Neutrophil (primary cell): Measurements from ENCODE around the gene RIT2.

Experiments used
- H3K27ac ChIP-seq: fragments of 200-600 bp; sonication (generic); 2 replicates; pipeline ENCODE4 v1.5.1; 2016; ENCODE audit warnings: mild to moderate bottlenecking, moderate library complexity
- H3K27me3 ChIP-seq: fragments of 200-600 bp; sonication (generic); 2 replicates; pipeline ENCODE4 v1.6.0; 2016; ENCODE audit warnings: mild to moderate bottlenecking
- H3K36me3 ChIP-seq: fragments of 200-600 bp; sonication (generic); 2 replicates; pipeline ENCODE4 v1.5.1; 2017
- H3K4me1 ChIP-seq, 2 experiments: fragments of 200-600 bp in 1 of 2; sonication (generic) in 1 of 2; 1 replicate in 1 of 2; 2 replicates in 1 of 2; pipeline versions ENCODE4 v1.5.1 to v1.6.1; 2013 to 2016; ENCODE audit warnings: low read depth in 1 of 2, low read length in 1 of 2, mild to moderate bottlenecking in 1 of 2, moderate library complexity in 1 of 2; ENCODE audit not compliant: control insufficient read depth in 1 of 2, insufficient read depth in 1 of 2
- H3K4me3 ChIP-seq, 2 experiments: fragments of 200-600 bp in 1 of 2; sonication (generic) in 1 of 2; 1 replicate in 1 of 2; 2 replicates in 1 of 2; pipeline ENCODE4 v1.5.1; 2013 to 2016; ENCODE audit warnings: low read depth in 1 of 2, low read length in 1 of 2, mild to moderate bottlenecking in 1 of 2, moderate library complexity in 1 of 2
- H3K9me3 ChIP-seq: fragments of 200-600 bp; sonication (generic); 2 replicates; pipeline ENCODE4 v1.5.1; 2016
- CTCF ChIP-seq: fragments of 200-600 bp; sonication (generic); IDR thresholded peaks from 2 replicates; pipeline ENCODE4 v1.5.1; 2016; ENCODE audit warnings: antibody characterized with exemption

Gene RIT2

GRCh38 chr18:43130716-43131260 is 15.3 kb upstream of the RIT2 start:
- no peaks in the 10 kb centered on the region for H3K36me3 ChIP-seq
- H3K27ac ChIP-seq = no peak overlapping the region
- no peaks in the 10 kb centered on the region for H3K27me3 ChIP-seq
- H3K9me3 ChIP-seq = no peaks in the 10 kb centered on the region
- H3K4me3 ChIP-seq = no peak overlapping the region
- H3K4me1 ChIP-seq = no peaks in the 10 kb centered on the region
- no peak for TF ChIP-seq CTCF

- Histone ChIP-seq H3K4me1 (no peaks in the 10 kb centered on the region), H3K4me3 (no peak overlapping the region), H3K27me3 (no peaks in the 10 kb centered on the region), H3K9me3 (no peaks in the 10 kb centered on the region), H3K36me3 (no peaks in the 10 kb centered on the region), H3K27ac (no peak overlapping the region)
- TF ChIP-seq CTCF = no peak
These were observed 14.6 kb upstream of the RIT2 start for GRCh38 chr18:43129946-43130524.

GRCh38 chr18:43125471-43125870 is 10.0 kb upstream of the RIT2 start:
- no peaks in the 10 kb centered on the region for H3K27me3 ChIP-seq
- H3K4me1 ChIP-seq = no peaks in the 10 kb centered on the region
- no peak overlapping the region for H3K27ac ChIP-seq
- no peak for TF ChIP-seq CTCF
- H3K36me3 ChIP-seq = no peaks in the 10 kb centered on the region
- H3K9me3 ChIP-seq = no peaks in the 10 kb centered on the region
- no peak overlapping the region for H3K4me3 ChIP-seq

GRCh38 chr18:43122955-43123354 is 7.5 kb upstream of the RIT2 start:
- TF ChIP-seq CTCF = no peak
- no peak overlapping the region for H3K4me3 ChIP-seq
- no peaks in the 10 kb centered on the region for H3K9me3 ChIP-seq
- H3K27ac ChIP-seq = no peak overlapping the region
- no peaks in the 10 kb centered on the region for H3K27me3 ChIP-seq
- no peaks in the 10 kb centered on the region for H3K36me3 ChIP-seq
- no peaks in the 10 kb centered on the region for H3K4me1 ChIP-seq

GRCh38 chr18:43116699-43117294 is 1.3 kb upstream of the RIT2 start:
- Histone ChIP-seq H3K9me3 (no peaks in the 10 kb centered on the region), H3K4me3 (no peak overlapping the region)
- TF ChIP-seq CTCF = no peak

More at GRCh38 chr18:43116699-43117294, 1.3 kb upstream of the RIT2 start:
- no peaks in the 10 kb centered on the region for H3K27me3 ChIP-seq
- no peaks in the 10 kb centered on the region for H3K4me1 ChIP-seq
- no peak overlapping the region for H3K27ac ChIP-seq
- no peaks in the 10 kb centered on the region for H3K36me3 ChIP-seq
